GM18517 (cell line): ENCODE results near the gene BCL11B.
"Not testable (repeated sequence)": the region's sequence is repeated elsewhere in the genome, so short reads cannot be mapped to it uniquely, and the experiment has no call there.

ENCODE experiments used
- ATAC-seq: cut with Tn5 transposase; IDR thresholded peaks from one replicate; pipeline ENCODE4 v1.9.1; 2021; ENCODE audit warnings: mild to moderate bottlenecking, moderate library complexity; ENCODE audit not compliant: unreplicated experiment

Gene BCL11B

DNA sequence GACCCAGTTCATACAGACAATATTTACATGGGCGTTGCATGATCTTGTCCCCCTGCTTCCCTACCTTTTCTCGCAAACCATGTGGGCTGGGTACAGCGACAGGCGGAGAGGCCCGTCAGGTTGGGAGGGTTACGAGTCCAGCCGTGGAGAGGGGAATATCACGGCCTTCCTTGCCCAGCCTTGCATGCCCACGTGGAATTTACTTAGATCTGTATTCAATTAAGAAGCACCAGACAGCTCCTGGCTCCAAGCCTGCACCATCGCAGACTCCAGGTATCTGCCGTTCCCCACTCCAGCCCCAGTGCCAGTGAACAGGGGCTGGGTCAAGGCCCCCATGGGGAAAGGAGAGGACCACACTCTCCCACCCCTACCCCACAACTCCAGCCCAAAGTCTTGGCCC is 29.8 kb downstream of the BCL11B start:
- no peak for ATAC-seq

DNA sequence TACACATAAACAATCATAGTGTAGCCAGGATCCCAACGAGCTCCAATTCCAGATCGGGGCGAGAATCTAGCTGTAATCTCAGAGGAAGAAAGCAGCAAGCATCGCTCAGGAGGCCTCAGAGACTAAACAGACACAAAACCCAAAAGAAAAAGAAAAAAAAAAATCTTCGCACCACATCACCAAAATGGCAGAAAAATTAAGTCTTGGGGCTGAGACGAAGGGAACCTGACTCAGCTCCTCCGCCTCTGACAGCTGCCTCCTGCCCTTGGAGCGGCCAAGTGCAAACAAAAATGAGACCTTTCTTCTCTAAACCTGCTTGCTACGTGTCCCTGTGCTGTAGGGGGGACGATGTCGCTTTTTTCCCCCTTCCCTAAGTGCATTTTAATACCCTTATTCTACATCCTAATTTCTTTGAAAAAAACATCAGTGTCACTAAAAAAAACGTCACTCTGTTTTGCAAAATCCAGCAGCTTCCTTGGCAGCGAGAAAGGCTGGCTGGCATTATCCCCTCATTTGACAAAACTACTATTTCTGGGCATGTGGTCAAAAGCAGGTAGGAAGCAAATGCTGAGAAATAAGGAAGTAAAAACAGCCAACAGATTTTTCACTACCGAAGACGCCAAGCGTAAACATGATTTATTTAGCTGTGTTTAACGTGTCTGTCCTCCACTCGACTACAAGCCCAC is 30.5 kb downstream of the BCL11B start:
- ATAC-seq = no peak

DNA sequence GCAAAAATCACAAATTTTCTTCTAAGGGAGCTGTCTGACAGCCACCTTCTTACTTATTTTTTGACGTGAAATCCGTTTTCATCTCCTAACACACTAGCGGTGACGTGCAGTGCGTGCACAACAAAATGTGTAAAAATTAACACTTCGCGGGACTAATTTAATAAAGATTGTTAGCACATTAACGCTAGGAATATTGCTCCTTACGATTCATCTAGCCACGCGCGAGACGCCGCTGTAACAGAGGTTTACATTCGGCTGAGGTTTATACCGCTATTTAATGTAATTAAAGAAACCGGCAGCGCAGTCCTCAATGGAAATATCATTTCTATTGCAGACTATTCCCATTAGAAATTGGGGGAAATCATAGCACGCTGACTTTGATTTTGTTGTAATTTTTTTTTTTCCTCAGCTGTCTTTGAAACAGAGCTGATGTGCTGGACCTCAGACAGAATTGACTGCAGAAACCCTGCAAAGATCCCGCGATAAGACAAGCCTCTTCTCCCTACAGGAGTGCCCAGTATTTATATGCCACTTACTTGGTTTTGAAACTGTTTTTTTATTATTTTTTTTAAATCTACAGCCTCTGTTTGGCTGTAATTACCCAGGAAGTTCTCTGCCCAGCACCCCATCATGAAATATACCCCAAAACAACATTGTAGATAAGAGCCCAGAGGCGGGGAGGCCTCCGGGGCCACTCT is 31.2 kb downstream of the BCL11B start:
- ATAC-seq = no peak

DNA sequence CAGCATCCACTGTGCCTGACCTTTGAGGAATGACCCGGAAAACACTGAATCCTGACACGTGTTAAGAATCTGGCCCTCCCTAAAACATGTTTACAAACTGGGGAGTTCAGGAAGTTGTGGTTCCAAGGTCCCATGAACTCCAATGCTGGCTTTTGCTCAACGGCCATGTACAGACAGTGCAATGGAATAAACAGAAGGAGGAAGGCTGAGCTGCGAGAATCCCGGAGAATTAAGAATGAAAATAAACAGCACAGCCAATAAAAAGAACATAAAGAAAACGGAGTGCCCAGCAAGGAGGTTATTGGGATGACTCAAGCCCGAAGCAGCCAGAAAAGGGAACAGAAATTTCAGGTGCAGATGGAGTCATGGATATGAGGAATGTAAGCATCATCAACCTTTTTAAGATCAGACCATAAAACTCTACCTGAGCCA is 32.3 kb downstream of the BCL11B start:
- ATAC-seq = no peak

DNA sequence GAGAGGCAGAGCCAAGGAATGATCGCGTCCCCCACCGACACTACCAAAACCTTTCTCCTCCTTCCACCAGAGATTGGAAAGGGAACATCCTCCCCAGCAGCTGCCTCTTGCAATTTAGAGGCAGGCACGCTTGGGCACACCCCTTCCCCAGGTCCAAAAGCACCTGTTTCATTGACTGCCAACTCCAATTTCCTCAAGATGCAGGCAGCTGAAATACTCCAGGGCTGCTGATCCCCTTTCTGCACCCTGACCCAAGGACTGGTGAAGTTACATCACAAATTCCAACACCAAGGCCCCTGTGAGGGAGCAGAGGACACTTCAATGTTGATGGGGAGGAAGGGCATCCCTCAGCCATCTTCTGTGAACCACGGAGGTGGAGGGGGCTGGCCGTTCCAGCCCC is 33.8 kb downstream of the BCL11B start:
- ATAC-seq = no peak

DNA sequence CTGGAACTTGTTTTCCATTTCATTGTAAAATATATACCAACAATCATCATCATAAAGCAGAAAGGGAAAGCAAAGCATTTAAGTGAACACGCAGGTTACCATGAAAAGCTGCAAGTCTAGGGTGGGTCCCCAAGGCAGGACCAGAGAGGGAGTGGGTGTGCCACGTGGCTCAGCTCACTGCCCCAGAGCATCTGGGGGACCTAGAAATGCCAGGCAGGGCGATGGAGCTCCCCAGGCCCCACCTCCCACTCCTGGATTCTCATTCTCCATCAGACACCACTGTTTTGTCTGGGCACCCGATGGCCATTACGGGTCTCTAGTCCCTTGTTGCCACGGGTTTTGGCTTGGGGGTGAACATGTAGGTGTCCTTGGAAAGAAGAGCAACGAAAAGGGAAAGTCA is 34.7 kb downstream of the BCL11B start:
- ATAC-seq = no peak

DNA sequence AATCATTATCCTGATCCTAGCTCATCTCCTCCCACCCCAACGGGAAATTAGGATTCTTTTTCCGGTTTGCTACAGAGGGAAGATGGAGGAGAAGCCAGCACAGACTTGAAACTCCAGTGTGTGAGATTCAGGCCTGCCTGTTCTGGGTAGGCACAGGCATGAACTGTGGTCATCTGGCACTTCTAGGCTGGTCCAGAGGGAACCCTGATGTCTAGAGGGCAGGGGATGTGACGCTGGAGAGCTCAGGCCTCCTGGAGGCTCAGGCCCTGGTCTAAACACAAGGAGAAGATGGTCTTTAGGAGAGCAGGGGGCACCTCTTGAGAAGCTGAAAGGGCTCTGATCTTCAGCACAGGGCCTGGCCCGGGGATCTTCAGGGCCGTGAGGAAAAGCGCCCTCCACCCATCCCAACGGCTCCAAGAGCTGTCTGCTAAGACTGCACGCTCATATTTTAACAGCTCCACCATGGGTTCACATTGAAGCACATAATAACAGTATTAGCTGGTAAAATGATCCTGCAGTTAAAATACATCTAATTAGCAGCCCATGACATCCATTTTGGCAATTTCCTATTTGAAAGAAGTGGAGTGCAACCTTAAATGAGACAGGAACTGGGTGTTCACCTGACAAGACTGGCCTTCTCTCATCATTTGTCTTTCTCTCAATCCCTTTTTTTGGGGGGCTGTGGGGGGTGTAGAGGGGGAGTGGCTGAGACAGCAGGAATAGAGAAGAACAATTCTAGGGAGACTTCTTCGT is 35.4 kb downstream of the BCL11B start:
- no peak for ATAC-seq

DNA sequence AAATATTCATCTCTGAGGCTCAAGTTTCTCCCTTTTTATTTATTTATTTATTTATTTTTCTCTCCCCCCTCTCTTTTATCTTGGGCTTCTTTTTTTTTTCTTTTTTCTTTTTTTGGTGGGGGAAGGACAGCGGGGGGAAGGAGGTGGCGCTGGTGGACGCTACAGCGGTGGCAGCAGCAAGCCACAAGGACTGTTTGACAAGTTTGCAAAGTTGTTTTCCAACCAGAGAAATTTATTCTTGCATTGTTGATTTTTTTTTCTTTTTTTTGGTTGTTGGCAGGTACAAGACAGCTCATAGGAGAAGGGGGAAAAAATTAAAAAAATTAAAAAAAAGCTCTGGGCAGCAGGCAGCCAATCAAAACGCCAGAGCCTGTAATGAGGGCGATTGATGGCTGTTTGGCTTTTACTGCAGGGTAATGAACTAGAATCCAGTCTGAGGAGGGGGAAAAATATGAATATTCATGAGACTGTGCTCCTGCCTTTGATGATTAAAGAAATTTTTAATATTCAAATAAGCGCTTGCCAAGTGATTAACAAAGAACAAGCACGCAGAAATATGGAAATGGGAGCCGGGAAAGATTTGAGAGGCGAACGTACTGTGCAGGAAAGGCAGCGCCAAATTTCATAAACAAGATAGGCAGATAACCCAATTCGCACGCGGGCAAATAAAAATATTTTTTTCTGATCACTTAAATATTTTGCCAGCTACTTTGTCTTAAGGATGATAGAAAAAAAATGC is 36.2 kb downstream of the BCL11B start:
- no peak for ATAC-seq

DNA sequence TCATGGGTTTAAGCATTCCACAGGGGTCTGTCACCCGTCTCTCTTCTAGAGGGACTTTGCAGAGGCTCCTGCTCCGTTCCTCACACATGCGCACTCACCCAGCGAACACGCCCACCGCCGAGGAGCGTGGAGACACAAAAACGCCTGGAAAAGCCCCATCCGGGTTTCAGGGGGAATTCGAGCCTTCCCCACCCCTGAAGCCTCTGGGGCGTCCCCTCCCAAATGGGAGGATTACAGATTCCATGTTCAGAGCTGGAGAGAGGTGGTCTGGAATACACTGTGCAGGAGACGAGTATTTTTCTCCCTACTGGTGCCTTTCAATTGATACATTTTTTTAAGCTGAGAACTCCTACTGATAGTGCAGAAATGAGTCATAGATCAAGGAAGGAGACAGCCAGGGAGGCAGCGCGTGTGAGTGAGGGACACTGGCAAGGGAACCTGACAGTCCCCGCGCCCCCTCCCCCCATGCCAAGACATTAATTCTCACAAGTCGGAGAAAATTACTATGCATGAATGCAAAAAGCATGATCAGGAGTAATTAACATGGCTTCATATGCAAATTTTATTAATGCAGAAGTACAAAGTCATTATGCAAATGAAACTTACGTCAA is 36.9 kb downstream of the BCL11B start:
- no peak for ATAC-seq

DNA sequence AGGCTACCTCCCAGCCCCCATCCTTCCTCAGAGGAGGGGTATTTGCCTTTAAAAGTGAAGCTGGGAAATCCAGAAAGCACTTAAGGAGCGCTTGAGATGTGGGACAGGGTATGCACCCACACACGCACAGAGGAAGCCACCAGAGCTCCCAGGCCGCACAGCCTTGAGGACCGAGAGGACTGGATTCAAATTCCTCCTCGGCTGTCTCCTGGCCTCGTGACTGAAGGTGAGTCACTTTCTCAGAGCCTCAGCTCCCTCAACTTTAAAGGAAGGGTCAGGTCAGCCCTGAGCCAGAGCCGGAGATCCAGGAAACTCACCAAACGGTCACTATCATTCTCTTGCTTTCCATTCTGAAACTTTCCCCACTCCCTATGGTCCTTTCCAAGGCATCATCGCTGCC is 37.6 kb downstream of the BCL11B start:
- no peak for ATAC-seq

DNA sequence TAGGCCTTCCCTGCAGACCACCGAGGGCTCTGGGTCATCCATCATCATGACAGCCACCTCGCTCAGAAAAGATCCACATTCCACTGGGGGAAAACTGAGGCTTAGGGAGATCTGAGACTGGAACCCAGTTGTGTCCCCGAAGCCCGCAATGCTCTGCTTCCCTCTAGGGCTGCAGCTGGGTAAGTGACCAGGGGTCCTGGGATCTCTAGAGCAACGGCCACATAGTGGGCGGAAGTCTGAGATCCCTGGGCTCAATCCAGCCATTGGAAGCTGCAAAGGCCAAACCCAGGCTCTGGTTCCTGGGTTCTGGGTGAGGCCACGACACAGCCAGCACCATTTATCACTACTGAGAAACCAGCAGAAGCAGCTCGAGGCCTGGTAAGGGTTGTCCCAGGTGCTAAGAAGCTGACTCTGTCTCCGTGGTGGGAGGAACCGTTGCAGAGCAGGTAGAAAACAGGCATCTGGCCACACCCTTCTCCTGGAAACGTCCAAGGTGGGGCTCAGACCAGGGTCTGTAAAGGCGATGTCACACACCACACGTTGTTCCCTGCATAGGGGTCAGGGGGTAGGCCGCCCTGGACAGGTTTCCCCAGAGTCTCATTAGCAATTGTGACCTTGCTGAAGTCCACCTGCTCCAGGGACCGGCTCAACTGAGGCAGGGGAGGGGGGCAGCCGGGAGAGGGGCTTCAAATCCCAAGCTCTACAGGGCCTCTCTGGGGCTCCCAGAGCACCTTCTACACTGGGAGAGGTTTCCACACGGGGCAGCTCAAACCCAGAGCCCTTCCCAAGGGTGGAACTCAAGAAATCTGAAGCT is 38.6 kb downstream of the BCL11B start:
- no peak for ATAC-seq

DNA sequence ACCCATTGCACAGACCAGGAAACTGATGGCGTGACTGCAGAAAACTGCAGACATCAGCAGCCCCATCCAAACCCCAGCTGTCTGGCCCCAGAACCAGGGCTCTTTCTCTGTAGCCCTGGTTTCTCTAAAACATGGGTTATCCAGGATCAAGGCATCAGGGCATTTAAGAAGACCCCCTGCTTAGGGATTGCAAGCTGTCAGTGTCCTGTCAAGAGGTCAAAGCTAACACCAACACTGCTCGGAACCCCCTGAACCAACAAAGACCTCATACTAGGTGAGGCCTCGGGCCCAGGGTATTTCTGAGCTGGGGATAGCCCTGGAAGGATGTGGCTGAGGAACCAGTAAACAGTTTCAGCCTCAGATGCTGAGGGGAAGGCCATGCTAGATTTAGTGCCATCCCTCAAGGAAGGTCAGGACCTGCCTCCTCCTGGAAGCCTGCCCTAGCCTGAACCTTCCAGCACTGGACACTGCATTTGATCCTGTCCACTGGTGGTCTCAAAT is 39.2 kb downstream of the BCL11B start:
- no peak for ATAC-seq

DNA sequence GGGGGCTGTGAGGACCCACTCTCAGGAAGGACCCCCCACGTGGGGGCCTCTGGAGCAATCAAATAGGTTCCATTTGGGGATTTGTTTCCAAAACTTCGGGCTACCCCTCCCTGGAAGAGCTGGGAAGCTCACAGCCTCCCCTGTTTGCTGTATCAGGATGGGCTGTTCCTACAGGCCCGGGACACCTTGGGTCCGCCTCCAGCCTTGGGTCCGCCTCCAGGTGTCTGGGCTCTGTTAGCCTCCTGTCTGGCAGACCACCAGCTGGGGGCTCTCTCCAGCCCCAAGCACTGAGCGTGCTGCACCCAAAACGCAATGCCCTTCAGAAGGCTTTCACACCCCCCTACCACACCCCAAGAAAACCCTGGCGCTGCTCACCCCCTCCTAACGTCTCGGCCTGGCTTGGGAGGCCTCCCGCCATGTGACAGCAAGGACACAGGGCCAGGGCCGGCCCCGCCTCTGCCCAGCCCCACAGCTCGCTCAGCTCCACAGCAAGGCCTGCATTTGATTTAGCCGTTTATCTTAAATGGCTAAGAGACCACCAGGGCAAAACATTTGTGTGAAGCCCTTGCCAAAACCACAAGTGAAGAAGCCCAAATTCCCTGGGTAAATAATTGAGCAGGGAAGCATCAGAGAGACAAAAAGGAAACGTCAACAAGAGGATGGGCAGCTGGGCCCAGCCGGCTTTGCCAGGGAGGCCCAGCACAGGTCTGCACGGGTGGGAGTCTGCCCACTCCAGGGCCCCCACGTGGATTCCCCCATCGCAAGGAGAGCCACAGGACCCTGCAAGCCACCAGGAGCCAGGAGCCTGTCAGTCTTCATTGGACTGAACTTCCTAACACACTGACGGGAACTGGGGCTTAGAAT is 39.9 kb downstream of the BCL11B start:
- ATAC-seq = no peak

DNA sequence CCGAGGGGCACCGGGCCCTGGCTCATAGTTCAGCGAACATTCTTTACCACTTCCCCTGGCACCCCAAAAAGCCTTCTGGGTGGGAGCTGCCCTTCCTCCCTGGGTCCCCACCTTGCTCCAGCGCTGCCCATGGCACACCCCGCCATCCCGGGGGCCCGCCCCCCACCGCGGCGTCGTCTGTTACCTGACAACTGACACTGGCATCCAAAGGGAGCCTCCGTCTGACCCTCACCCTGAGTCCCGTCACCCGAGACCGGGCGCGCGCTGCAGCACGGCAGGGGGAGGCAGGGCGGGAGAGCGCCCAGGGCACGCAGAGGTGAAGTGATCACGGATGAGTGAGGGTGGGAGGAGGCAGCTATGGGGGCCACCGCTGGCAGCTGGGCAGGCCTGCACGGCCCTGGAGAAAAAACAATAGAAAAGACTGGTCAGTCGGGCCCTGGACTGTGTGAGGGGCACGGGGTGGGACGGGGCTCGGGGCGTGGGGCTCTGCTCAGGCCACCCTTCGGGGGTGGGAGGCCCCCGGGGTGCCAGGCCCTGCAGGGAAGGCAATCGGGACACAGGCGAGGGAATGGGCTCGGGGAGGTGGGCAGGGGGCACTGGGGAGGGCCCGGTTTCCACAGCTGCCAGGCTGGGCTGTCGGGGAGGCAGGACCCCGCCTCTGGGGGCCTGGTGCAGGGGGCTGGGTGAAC is 40.7 kb downstream of the BCL11B start:
- no peak for ATAC-seq

DNA sequence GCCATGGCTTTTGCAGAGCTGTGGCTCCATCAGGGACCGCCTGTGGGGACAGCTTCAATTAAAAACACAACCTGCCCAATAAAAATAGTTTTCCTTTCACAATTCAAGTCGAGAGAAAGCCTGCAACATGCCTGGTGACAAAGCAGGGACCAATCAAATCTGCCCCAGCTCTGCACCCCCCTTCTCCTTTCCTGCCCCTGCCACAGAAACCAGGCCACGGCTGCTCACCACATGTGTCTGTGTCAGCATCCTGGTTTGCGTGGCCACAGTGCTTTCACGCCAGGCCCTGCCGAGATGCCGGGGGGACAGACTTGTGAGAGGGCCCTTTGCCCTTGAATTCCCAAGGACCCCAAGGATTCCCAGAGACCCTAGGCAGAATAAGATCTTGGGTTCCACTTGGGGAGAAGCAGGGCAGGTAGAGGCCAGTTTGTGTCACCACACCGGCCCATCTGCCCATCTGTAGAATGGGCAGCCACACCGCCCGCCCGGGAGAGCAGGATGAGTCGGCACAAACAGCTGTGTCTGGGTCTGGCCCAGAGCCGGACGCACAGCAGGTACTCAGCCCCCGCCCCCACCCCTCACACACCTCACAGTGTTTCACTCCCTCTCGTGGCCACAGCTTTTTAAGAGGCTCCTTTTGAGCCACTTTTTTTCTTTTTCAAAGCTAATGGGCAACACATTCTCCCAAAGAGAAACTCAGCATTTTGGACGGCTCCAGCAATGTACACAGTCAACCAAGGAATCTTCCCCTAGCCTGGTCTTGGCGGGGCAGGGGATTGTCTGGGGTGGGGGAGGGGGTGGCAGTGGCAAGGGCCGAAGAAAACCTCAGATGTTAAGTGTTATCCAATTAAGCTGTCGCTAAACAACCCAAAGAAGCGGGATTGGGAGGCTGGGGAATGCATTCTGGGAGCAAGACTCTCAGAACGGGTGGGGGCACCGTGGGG is 41.5 kb downstream of the BCL11B start:
- ATAC-seq = no peak

DNA sequence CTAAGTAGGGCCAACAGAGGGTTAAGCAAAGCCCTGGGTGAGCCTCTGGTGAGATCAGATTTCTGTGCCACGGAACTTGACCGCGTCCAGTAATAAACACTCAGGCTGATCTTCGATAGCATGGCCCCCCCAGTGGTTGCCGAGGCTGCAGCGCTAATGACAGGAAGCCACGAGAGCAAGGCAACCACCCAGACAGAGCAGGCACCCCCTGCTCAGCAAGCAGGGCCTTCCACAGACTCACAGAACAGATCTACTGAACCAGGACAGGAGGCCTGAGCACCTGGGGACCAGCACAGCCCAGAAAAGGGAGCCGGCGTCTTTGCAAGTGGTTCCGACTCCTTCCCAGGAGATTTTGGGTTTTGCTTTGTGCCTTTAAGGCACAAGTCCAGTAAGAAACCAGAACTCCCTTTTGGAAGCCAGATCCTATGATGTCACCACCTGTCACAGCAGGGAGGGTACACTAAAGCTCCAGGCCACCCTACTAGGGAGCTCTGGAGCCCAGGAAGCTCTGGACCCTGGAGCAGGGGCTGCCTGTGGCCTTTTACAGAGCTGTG is 42.3 kb downstream of the BCL11B start:
- no peak for ATAC-seq

DNA sequence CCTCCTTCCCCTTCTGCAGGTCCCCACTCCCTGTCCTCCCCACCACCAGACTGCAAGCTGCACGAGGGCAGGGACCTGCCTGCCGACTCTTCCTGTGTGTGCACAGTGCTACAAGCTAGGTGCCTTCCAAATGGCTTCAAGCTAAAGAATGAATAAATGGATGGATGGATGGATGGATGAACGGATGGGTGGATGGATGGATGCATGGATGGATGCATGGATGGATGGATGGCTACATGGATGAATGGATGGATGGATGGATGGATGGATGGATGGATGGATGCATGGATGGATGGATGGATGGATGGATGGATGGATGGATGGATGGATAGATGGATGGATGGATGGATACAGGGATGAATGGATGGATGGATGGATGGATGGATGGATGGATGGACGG is 43.2 kb downstream of the BCL11B start:
- ATAC-seq = not testable (repeated sequence)
